ENCODE results near the gene BCAR1.
"Not testable (repeated sequence)": the region's sequence is repeated elsewhere in the genome, so short reads cannot be mapped to it uniquely, and the experiment has no call there.

The BCAR1 gene

DNA sequence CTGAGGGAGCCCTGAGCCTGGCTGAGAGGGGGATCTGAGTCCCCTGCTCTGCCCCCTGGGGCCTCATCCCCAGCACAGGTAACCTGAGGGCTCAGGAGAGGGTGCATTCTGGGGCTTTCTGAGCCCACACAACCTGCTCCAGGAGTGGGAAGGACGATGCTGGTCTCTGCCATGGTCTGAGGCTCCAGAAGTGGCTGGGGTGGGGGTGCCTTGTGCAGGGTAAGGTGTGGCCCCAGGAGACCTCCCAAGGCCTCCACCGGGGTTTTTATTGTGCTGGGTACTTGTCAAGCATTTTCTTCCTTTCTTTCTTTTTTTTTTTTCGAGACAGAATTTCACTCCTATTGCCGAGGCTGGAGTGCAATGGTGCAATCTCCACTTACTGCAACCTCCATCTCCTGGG, 32.3 kb downstream of the BCAR1 start:
- DNase-seq = no peak

DNA sequence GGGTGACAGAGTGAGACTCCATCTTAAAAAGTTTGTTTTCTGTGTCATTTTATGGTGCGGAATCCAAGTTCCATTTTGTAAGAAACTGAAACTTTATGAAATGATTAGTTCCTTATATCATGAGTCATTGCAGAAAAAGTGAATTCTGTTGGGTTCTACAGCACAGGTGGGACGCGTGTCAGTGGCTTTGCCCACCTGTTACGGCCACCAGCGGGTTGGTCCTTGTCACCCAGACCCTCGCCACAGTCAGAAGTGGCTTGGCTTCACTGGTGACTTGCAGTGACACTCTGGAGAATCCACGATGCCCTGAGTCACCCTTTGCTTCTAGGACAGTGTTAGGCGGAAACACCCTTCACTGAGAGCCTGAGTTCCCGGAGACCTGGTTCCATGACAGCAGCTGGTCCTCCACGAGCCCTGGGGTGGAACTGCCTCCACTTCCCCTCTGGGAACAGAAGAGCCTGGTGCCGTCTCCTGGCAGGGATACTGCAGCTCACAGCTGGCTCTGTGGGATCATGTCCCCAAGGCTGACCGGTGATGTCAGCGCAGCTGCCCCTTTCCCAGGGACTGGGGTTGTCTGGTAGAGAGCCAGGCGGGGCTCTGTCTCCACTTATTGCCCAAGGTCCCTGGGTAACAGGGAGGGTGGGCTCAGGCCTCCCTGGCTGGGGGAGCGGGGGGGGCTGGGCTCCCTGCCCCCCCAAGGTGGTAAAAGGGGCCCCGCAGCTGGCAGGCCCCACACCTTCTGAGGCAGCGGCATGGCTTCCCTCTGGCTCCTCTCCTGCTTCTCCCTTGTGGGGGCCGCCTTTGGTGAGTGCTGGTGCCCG, 33.0 kb downstream of the BCAR1 start, which contains the start of gene CTRB1:
CTRB1 (plus strand) TSS at position 733 of the 821 bp plus-strand sequence; CDS start at position 753, 20 bp downstream.
- DNase-seq = no peak

DNA sequence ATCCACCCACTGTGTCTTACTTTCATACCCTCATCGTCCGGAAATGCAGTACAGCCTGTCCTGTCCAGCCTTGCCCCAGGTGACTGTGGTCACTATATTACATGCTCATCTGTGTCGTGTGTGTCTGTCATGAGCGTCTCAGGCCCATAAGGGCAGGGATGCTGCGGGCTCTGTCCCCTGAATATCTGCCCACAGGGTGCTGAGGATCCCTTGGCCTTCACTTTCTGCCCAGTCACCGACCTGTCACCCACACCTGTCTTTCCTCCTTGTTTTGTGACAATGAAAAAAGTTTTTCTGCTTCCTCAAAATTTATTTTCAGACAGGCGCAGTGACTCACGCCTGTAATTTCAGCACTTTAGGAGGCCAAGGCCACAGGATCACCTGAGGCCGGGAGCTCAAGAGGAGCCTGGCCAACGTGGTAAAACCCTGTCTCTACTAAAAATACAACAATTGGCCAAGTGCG, 34.0 kb downstream of the BCAR1 start:
- no peak for DNase-seq

DNA sequence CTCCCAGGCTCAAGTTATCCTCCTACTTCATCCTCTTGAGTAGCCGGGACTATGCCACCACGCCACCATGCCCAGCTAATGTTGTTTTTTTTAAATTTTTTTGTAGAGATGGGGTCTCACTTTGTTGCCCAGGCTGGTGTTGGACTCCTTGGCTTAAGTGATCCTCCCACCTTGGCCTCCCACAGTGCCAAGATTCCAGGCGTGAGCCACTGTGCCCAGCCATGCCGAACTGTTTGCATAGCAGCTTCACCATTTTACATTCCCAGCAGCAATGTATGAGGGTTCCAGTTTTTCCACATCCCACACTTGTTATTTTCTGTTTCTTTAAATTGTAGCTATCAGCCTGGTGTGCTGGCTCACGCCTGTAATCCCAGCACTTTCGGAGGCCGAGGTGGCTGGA, 34.8 kb downstream of the BCAR1 start:
- DNase-seq = no peak

DNA sequence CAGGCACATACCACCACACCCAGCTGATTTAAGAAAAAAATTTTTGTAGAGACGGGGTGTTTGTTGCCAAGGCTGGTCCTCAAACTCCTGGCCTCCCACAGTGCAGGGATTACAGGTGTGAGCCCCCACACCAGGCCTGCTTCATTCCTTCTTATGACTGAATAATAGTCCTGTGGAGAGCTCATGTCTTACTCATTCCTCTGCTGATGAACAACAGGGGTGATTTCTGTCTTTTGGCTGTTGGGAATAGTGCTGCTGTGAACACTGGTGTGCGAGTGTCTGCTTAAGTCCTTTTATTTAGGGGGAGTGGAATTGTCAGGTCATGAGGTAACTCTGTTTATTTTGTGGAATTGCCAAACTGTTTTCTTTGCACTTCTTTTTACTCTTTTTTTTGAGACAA, 35.3 kb downstream of the BCAR1 start:
- DNase-seq = no peak

DNA sequence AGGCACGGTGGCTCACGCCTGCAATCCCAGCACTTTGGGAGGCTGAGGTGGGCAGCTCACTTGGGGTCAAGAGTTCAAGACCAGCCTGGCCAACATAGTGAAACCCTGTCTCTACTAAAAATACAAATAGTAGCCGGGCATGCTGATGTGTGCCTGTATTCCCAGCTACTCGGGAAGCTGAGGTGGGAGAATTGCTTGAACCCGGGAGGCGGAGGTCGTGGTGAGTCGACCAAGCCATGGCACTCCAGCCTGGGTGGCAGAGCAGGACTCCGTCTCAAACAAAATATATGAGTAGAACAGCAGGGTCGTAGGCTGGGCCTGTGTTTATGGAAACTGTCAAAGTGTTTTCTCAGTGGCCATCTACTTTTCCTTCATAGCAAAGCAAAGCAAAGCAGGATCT, 40.1 kb downstream of the BCAR1 start:
- not testable (repeated sequence) for DNase-seq

DNA sequence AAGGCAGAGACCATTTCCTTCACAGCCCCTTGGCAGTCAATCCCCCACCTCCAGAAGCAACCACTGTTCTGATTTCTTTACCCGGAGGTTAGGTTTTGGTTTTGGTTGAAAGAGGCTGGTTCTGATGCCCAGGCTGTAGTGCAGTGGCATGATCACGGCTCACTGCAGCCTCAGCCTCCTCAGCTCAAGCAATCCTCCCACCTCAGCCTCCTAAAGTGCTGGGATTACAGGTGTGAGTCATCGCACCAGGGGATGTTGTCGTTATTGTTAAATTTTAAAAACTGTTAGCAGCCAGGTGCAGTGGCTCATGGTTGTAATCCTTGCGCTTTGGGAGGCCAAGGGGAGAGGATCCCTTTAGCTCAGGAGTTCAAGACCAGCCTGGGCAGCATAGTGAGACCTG, 41.5 kb downstream of the BCAR1 start:
- DNase-seq = no peak

DNA sequence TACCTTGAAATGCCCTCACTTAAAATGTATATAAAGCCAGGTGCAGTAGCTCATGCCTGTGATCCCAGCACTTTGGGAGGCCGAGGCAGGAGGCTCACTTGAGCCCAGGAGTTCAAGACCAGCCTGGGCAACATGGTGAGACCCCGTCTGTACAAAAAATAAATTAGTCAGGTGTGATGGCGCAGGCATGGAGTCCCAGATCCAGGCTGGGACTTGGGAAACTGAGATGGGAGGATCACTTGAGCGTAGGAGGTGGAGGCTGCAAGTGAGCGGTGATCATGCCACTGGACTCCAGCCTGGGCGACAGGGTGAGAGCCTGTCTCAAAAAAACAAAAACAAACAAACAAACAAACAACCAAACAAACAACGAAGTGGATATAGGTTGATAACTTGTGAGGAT, 41.9 kb downstream of the BCAR1 start:
- DNase-seq = not testable (repeated sequence)

DNA sequence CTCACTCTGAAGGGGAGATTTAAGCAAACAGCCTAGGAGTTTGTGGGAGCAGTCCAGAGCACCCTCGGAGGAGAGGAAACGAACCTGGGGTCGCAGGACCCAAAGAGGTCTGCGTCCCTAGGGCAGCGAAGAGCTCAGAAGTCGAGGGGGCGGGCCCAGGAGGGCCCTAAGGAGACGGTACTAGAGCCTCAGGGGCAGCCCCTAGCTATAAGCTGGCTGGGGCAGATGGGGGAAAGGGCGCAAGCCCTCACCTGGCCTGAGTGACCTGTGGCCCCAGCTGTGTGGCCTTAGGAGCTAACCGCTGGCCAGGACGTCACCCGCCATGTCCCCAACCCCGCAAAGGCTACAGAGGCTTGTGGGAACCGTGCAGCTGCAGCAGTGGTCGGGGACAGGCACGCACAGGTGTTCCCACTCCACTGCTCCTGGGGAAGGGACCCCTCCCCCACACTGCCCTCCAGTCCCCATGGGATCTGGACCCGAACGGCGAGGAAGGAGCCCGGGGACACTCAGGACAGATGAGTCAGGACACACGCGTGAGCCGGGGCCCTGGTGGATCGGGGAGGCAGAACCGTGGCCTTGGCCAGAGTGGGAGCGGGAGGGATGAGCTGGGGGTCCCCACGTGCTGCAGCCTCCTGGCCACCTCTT, 42.4 kb downstream of the BCAR1 start:
- no peak for DNase-seq

DNA sequence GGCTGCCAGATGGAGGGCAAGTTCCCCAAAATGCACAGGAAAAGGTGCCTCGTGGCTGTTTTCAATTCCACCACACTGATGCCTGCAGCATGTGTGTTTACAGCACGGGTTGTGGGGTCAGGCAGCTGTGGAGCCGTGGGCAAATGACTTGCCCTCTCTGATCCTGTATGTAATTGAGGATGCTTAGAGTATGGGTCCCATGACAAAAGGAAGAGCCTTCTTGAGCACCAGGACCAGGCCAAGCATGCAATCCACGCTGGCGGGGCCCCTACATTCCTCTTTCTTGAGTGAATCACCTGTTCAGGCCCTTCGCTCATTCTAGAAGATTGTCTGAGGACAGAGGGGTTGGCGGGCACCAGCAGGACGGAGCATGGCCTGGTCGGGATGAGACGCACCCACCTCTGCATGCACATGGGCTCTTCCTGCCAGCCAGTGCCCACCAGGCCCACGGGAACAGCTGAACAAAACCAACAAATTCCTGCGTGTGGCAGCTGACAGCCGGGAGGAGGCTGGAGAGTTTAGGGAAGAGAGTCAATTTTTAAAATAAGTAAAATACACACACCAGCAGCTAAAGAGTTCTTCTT, 43.1 kb downstream of the BCAR1 start:
- no peak for DNase-seq

DNA sequence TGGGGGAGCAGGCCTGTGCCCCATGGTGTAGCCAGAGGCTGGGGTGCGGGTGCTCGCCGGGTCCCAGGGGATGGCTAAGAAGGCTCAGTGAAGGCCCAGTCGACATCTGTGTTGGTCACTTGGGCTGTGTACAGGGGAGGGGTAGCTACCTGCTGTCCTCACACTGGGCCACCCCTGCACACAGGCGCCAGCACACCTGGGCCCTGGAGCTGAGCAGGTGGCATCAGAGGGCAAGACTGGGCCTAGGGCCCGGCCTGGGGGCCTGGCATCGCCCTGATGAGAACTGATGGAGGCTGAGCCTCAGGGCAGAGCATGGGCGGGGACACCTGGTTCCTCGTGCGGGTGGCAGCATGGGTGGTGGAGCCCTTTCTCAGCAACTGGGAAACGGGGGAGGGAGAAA, 43.6 kb downstream of the BCAR1 start:
- no peak for DNase-seq

DNA sequence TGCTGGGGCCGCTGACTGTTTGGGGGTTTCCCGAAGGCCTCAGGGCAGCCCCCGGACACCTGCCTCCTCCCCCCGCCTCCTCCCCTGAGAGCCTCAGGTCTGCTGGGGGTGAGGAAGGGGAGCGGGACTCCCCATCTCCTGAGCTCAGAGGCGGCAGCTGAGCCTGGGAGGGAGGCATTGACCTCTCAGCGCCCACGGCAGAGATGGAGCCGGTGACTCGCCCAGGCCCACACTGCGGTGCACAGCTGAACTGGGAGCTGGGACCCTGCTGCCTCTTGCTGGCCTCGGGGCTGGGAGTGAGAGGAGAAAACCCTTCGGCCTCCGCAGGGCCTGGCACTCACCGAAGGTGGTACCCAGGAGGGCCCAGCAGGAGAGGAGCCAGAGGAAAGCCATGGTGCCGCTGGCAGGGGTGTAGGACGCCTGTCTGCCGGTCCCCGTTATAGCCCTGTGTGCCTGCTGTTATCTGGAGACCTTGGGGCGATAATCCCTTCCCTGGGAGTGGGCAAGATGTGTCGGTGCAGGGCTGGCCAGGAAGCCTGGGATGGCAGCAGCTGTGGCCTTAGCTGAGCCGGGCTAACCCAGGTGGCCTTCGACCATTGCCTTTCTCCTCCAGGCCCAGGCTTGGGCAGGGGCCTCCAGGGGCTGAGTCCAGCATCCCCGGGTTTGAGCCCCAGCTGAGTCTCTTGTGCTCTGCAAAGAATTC, 44.5 kb downstream of the BCAR1 start, which contains the start of gene CTRB2:
CTRB2 (minus strand) TSS at position 413 of the 703 bp plus-strand sequence; CDS start at position 393, 20 bp downstream.
- DNase-seq = no peak

DNA sequence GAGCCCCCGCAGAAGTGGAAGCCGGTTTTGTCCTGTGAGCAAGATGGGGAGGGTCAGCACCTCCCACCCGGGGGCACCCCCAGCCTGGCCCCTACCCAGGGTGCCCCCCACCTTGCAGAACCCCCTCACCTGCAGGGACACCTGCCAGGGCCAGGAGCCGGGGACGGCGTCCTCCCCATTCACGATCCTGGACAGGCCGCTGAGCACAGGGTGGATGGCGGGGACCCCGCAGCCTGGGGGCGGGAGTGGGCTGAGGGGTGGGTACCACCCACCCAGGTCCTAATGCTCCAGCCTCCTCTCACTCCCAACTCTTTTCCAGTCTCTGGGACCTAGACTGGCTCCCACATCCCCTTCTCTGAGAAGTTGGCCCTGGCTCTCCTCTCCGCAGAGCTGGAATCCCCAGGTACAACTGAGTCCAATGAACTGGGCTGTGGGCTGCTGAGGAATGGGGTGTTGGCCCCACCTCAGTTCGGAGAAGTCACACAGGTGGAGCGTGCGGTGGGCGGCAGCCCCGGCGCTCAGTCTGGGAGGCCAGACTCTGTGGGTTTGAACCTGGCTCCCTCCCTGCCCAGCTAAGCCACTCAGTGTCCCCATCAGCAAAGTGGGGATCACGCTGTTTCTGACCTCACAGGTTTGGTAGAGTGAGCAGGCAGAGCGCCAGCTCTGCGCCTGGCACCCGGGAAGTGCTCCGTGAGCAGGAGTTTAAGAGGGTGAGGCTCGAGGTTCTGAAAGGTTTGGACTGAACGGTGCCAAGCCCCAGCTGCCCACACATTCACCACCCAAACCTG, 45.3 kb downstream of the BCAR1 start:
- not testable (repeated sequence) for DNase-seq

DNA sequence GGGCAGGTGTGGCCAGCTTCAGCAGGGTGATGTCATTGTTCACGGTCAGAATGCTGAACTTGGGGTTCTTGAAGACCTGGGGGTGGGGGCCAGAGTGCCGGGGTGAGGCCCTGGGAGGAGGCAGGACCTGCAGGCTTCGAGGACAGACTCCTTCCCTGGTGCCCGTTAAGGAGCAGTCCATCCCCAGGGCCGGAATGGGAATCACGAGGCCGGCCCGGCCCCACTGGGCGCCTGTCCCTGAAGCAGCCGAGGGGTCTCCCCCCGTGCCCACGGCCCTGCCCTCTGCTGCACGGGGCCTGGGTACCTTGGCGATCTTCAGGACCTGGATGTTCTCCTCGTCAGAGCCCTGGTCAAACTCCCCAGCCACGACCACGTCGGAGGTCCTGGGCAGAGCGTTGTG, 46.0 kb downstream of the BCAR1 start:
- DNase-seq = not testable (repeated sequence)

DNA sequence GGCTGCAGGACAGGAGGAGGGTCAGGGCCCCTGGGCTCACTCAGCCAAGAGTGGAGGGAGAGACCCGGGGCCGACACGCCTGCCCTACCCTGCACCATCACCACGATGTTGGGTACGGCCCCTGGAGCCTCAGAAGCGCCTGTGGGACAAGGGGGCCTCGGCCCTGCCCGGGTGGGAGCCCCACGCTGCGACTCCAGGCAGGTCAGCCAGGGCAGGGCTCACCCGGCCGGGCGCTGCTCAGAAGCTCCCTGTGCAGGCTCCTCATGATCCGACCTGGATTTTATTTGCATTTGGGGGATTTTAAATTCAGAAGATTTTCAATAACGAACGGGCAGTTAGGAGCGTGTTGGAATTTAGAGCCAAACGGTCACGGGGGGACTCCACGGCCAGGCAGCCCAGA, 46.5 kb downstream of the BCAR1 start:
- not testable (repeated sequence) for DNase-seq

DNA sequence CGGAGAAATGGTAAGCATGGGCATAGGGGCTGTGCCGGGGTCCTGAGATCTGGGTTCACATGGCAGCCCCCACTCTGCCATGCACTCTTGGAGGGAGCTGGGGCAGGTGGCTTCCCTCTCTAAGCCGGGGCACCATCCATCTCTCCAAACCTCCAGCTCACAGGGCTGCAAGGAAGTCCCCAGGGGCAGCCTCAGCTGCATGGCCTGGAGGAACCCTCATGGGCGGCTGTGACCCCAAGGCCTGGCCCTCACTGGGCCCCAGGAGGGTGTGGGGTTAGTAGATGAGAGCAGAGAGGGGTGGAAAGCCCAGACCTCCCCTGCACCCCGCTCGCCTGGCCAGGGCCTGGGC, 47.0 kb downstream of the BCAR1 start:
- no peak for DNase-seq

DNA sequence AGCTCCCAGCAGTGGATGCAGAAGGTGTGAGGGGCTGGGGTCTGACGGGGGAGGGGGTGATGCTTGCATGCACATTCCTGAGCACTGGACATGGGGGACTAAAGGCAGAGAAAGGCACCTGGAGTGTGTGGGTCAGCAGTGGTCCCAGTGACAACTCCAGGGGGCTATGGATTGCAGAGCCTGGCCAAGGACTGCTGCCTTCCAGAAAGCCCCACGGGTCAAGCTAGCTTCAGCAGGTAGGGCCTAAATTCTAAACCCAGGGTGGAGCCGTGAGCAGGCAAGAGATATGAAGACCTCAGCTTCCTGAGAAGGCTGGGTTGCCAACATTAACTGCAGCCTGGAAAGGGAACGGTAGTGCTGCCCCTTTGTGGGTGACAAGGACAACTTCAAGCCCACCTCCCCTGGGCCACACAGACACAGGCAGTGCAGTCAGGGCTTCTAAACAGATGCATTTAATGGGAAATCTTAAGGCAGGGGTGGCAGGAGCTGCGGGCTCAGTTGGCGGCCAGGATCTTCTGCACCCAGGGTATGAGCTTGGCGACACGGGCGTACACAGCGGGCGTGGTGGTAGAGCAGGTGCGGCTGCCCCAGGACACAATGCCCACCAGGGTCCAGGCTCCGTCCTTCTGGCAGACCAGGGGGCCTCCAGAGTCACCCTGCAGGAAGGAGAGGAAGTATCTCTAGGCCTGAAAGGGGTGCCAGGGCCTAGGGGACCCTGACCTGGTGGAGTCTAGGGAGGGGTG, 47.6 kb downstream of the BCAR1 start:
- no peak for DNase-seq

DNA sequence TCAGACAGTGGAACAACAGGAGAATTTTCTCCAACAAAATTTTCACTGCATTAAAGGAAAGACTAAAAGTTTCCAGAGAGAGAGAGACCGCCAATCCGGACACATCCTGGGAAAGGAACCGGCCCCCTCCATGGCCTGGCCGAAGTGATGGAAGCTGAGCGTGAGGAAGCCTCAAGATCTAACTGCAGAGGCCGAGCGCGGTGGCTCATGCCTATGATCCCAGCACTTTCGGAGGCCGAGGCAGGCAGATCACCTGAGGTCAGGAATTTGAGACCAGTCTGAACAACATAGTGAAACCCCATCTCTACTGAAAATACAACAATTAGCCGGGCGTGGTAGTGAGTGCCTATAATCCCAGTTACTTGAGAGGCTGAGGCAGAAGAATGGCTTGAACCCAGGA, 48.3 kb downstream of the BCAR1 start:
- DNase-seq = no peak

DNA sequence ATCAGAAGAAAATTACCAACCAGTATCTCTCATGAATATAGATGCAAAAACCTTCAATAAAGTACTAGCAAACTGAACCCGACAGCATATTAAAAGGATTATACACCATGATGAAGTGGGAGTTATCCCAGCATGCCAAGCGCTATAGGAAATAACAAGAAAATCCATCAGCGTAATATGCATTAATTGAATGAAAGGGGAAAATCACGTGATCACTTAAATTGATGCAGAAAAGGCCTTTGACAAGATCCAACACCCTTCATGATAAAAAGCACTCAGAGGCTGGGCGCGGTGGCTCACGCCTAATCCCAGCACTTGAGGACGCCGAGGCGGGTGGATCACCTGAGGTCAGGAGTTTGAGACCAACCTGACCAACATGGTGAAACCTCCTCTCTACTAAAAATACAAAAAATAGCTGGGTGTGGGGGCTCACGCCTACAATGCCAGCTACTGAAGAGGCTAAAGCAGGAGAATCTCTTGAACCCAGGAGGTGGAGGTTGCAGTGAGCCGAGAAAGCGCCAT, 49.3 kb downstream of the BCAR1 start:
- DNase-seq = no peak

DNA sequence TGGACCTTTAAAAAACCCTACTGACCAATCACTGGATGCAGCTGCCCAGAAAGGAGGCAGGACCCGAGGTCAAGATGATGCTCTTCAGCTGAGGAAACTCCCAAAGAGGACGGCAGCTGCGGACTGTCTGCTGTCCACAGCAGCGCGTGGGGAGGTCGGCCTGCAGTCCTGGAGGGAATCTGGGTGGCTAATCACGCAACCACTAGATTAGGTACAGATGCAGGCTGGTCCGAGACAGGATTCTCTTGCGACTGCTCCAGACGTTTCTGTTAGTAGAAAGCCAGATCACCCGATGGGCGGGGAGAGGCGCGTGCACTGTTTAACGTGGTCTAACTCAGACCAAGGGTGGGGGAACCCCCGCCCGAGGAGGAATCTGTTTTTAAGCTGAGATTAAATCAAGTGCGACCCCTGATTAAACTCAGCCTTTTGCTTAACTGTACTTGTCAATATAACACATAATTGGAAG, 53.3 kb downstream of the BCAR1 start:
- no peak for DNase-seq

DNA sequence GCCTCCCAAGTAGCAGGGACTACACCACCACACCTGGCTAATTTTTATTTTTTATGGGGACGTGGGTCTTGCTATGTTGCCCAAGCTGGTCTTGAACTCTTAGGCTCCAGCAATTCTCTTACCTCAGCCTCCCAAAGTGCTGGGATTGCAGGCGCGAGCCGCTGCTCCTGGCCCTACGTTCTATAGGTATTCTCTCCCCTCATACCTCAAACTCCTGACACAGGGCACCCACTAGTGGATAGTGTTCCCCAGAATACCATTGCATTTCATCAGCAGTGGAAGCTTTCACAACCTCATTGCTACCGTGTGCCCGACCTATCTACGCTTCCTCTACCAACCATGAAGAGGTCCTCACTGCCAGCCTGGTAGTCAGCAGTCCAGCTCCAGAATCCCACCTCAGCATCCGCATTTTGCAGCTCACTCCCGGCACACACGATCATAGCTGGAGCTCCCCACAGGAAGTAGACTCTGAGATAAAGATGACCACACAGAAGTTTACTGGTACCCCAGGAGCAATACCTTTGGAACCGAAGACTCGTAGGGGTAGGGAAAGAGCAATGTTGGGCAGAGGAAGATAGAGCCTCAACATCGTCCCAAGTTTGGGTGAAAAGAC, 53.8 kb downstream of the BCAR1 start:
- DNase-seq = no peak
